HG02885 (cell line): ENCODE measurements around the gene GPR146.
"Not testable (repeated sequence)": the region's sequence is repeated elsewhere in the genome, so short reads cannot be mapped to it uniquely, and the experiment has no call there.

Experiments used
- ATAC-seq: cut with Tn5 transposase; IDR thresholded peaks from one replicate; pipeline ENCODE4 v1.9.1; 2021; ENCODE audit warnings: mild to moderate bottlenecking; ENCODE audit not compliant: unreplicated experiment, poor library complexity

Gene GPR146

GRCh38 chr7:1071731-1072254, 27.4 kb downstream of the GPR146 start:
- ATAC-seq, result no peak

- ATAC-seq, result no peak
Measured at GRCh38 chr7:1073142-1073977, 29.0 kb downstream of the GPR146 start.

DNA sequence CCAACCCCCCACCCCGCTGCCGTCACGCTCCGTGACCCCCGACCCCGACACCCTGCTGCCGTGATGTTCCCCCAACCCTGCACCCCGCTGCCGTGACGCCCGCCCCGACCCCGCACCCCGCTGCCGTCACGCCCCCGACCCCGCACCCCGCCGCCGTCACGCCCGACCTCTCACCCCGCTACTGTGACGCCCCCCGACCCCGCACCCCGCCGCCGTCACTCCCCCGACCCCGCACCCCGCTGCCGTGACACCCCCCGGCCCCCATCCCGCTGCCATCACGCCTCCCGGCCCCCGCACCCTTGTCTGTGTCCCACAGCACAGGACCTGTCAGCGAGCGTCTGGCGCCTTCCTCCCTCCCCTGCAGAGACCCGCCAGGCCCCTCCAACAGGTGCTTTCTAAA, 29.7 kb downstream of the GPR146 start:
- not testable (repeated sequence) for ATAC-seq

GRCh38 chr7:1074593-1075431, 30.5 kb downstream of the GPR146 start:
- no peak for ATAC-seq

DNA sequence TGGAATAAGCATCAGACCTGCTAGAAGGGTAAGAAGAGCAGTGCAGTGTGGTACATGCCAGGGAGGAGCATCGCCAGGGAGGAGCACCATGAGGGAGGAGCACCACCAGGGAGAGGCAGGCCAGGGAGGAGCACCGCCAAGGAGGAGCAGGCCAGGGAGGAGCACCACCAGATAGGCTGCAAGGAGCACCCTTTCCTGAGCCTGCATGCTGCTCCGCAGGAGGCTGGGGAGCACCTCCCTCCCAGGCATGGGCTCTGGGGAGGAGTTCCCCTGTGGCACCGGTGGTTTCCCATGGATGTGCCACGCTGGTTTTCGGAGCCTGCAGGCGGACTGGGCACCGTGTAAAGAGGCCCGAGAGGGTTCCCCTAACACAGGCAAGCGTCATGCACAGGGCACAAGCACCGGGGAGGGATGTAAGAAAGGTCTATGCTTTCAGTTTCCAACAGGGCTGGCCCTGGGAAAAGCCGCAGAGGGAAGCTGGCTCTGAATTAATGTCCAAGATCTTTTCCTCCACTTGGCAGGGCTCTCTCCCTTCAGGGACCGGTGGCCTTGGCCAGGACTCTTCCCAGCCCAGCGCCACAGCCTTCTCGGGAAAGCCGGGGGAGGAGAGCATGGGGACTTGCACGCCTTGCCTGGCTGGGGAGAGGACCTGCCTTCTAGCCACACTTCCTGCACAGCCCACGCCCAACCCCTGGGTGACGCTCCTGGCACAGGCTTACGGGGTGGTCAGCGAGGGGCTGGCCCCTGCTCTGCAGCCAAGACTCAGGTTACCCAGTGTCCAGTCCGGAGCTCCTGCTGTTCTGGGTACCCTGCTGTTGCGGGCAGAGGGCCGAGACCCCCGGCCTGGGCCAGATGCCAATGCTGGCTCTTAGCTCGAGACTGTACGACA, 32.1 kb downstream of the GPR146 start:
- no peak for ATAC-seq

GRCh38 chr7:1078519-1078918, 34.2 kb downstream of the GPR146 start:
- ATAC-seq, result no peak

DNA sequence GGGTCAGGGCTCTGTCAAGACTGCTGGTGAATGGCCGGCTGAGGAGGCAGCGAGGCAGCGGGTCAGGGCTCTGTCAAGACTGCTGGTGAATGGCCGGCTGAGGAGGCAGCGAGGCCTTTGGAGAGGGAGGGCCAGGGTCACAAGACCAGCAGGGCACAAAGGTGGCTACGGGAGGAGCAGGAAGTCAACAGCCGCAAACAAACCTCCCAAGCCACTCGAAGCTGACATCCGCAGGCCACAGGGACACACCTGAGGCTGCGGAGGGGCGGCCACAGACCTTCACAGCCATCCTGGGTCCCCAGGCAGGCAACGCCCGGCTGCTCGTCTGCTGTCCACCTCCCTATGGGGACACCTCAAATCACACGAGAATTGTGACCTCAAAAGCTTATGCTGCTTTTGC, 34.6 kb downstream of the GPR146 start:
- ATAC-seq, result no peak

- no peak for ATAC-seq
Measured at GRCh38 chr7:1079546-1079945, 35.2 kb downstream of the GPR146 start.

- ATAC-seq, result no peak
Measured at GRCh38 chr7:1080252-1080920, 36.0 kb downstream of the GPR146 start.

DNA sequence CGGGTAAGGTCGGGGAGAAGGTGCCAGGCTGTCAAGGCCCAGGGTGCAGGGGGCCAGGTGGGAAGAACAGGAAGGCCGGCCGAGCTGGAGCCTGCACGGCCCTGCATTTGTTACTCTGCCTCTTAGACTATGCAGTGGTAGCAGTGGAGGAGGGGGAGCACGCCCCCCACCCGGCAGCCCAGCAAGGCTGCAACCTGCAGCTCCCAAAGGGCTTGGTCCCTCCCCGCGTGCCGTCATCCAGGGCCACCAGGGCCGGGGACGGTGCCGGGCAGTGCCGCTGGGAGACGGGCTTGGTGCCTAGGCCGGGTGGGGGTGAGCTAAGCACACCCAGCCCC, 36.5 kb downstream of the GPR146 start:
- no peak for ATAC-seq

- no peak for ATAC-seq
Measured at GRCh38 chr7:1081336-1081735, 37.0 kb downstream of the GPR146 start.

DNA sequence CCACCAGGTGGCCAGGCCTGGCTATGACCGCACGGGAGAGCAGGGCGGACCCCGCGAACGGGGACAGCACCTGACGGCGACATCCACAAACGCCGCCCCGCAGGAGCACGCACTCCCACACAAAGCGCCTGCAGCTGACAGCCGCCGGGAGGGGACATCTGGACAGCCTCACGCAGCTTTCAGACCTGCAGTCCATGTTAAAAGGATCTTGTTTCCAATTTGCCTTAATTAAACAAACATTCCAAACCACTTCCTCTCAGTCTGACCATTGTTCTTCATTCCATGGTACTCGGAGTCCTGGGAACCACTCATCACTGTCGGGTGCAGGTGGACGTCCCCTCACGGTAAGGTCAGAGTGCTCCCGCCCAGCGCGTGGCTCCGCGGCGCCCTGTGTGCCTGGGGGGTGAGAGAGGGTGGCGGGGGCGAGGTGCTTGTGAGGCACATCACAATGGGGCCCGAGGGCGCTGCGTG, 37.6 kb downstream of the GPR146 start:
- ATAC-seq, result no peak

GRCh38 chr7:1083729-1084657, 39.6 kb downstream of the GPR146 start:
- ATAC-seq, result no peak

DNA sequence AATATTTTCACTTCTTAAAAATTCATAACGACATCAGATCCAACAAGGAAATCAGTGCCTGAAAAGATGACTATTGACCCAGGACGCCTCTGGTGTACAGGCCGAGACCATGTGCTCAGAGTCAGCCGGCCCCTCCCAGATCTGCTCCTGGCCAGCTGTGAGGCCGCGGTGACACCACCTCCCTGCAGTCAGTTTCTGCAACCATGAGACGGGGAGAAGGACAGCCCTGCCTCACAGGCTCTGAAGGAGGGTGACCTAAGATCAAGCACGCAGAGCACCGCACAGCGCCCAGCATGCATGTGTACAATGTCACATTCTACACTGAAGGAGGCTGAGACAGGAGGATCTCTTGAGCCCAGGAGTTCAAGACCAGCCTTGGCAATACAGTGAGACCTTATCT, 40.9 kb downstream of the GPR146 start:
- no peak for ATAC-seq

- ATAC-seq, result no peak
Measured at GRCh38 chr7:1085910-1086421, 41.6 kb downstream of the GPR146 start.

DNA sequence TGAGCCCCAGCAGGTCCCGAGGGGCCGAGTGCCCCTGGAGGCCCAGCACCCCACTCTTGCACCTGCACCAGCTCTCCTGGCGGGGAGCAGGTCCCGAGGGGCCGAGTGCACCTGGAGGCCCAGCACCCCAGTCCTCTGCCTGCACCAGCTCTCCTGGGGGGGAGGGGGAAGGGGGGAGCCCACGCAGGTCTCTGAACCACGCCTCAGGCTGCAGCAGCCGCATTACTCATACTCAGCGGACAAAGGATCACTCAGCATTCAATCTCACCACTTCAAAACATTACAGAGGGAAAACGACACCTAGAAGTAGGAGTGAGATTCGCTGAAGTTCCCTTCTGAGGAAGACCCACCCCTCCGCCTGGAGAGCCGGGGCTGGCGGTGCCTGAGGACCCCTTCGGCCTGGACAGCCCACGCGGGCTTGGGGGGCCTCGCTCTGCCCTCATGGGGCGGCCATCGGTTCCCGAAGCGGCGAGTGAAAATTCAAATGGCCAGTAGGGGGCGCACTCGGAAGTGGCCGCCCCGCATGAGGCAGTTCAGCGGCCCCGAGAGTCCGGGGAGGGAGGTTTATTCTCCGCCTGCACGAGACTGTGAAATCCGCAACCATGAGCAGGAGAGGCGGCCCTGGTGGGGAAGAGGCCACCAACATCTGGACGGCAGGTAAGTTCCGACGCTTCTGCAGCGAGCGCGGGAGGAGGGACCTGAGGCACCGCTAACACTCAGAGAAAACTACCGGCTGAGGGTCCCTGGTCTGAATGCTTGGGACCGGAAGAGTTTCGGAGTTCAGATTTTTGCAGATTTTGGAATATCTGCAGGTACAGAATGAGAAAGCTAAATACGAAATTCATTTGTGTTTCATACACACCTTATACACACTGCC, 42.5 kb downstream of the GPR146 start:
- peak; percentile 74 for ATAC-seq

- no peak for ATAC-seq
Measured at GRCh38 chr7:1087465-1087814, 43.1 kb downstream of the GPR146 start.
